ENCODE results near the gene TRIM66. TPM values are rescaled to one million over a fixed set of nuclear protein-coding genes. Genes with fewer than 3 reads are reported as not detected.

Gene TRIM66
- total RNA-seq, 1 donor from 2014 or later, result 3.7 TPM

DNA sequence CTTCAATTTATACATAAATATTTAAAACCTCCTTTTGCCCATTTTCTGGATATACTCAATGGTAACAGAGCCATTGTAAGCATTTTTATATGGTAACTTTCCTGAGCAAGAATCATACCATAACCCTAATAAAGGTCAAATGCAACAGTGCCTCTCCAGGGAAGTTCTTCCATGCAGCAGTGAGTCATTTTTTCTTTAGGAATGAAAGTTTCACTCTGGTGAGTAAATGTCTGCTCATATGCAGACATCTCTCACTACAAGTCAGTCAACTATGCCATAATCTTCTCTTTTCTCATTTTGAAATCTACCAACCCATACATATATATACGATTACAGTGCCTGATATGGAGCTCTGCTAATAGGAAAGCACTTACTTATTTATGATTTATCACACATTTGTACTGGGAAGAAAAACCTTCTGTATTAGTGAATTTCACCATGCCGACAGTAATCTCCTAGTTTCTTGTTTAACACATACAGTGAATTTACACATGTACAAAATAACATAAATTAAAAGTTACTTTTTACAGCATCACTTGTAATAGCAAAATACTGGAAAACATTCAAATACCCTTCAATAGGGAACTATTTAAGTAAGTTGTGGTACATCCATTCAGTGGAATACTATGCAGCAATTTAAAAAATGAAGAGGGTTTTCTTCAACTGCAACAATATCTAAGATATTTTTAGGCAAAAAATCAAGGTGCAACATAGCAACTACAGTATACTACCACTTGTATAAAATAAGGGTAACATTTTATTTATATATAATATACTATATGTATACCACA is 104.5 kb downstream of the TRIM66 start:
- DNase-seq (ENCODE audit: low read depth in 2 of 2), result no peak

DNA sequence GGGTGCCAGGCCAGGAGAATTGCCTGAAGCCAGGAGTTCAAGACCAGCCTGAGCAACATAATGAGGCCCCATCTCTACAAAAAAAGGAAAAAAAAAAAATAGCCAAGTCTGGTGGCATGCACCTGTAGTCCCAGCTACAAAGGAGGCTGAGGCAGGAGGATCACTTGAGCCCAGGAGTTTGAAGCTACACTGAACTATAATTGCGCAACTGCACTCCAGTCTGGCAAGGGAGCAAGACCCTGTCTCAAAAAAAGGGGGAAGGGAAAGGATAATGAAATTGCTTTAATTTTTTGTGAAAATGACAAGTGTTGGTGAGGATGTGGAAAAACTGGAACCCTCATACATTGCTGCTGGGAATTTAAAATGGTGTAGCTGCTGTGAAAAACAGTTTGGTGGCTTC is 107.7 kb downstream of the TRIM66 start:
- no peak for DNase-seq (ENCODE audit: low read depth in 2 of 2)

DNA sequence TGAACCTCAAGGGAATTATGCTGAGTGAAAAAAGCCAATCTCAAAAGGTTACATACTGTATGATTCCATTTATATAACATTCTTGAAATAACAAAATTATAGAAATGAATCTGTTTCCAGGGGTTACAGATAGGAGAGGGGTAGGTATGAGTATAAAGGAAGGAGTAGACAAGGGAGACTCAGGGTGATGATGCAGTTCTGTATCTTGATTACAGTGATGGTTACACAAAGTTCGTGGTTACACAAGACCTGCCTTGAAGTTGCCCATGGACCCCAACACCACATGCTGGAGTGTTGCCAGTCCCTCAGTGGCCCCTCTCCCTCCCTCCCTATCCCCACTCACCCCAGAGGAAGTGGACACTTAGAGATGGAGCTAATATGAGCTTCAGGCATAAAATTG is 108.7 kb downstream of the TRIM66 start:
- DNase-seq (ENCODE audit: low read depth in 2 of 2), result no peak

DNA sequence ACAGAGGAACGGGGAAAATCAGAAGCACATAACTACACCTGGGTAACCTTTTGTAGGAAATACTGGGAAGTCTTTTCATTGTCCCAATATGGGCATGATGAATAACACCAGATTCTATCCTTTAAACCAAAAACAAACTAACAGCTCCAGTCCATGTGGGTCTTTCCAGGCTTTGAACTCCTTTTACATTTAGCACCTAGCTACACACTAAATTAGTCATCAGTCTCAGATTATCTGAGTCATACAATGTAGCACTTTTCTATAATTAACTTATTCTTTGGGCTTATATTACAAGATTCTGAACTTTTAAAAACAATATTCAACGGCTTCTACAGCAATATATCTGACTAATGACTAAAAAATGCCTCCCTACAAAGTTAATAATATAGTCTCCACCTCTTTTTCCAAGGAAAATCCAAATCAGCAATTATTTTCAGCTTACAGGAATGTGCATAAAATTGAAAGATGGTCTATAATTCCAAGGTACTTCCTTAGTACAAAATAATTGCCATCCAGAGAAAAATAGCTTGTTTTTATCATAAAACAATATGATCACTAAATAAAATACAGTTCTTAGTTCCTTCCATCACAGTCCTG is 114.8 kb downstream of the TRIM66 start:
- DNase-seq (ENCODE audit: low read depth in 2 of 2), result peak in 1 of 2 donors; percentile 15

DNA sequence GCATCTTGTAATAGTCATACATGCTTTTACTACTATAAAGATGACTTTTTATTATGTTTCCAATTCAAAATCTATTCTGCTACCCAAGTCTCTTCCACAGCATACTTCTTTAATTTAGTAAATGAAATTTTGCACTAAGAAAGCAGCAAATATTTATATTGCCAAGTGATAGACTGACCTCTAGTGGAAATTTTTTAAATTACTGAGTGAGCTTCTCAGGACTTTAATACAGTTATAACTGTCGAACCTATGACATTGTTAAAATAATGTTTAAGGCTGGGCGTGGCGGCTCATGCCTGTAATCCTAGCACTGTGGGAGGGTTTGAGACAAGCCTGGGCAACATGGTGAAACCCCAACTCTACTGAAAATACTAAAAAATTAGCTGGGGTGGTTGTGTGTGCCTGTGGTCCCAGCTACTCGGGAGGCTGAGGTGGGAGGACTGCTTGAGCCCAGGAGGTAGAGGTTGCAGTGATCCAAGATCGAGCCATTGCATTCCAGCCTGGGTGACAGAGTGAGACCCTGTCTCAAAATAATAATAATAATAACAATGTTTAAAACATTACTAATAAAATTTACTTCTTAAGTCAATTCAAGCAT is 115.8 kb downstream of the TRIM66 start:
- peak; percentile 22 to 48 for DNase-seq (ENCODE audit: low read depth in 2 of 2)

DNA sequence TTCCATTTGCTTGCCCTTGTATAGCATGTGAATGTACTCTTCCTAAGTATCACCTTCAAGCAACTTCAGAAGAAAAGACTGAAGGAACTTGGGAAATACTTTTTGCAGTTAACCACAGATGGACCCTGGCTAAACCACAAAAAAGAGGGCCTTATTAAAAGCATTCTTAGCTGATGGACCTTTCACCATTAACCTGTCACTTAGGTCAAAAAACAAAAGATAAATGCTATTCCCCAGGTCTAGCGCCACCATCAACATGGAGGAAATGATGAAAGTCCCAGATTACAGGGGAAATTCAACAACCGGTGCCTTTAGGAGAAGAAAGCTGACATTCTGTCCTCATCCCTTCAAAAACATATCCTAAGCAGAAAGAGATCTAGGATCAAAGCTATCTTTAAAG is 117.9 kb downstream of the TRIM66 start:
- no peak for DNase-seq (ENCODE audit: low read depth in 2 of 2)

Other genes with a start within 250 kb of the TRIM66 start
- gene STK33, start 88.4 kb downstream of the TRIM66 start, total RNA-seq, result 0.25 and 0.64 TPM in 2 replicates
- gene RPL27A, start 127 bp upstream of the TRIM66 start, total RNA-seq, result 845 and 1,131 TPM in 2 replicates
- 19.0 and 31.3 TPM in 2 replicates for gene AKIP1, start 228.5 kb upstream of the TRIM66 start, total RNA-seq